Smooth muscle cell (in vitro differentiated cells): ENCODE data around the gene DLG2. TPM values are rescaled to one million over a fixed set of nuclear protein-coding genes. Genes with fewer than 3 reads are reported as not detected.
"Not testable (repeated sequence)": the region's sequence is repeated elsewhere in the genome, so short reads cannot be mapped to it uniquely, and the experiment has no call there.

Source experiments
- DNase-seq: peaks from one replicate; lab custom pipeline; 2025; ENCODE audit not compliant: unreplicated experiment; lab: John Stamatoyannopoulos, UW
- H2AFZ ChIP-seq: fragments of 200-600 bp; sonication (generic); 2 replicates; pipeline ENCODE4 v1.6.0; 2016; ENCODE audit warnings: antibody characterized with exemption, low read depth, mild to moderate bottlenecking
- H3F3A ChIP-seq: fragments of 200-600 bp; sonication (generic); 2 replicates; pipeline ENCODE4 v1.6.0; 2017; ENCODE audit warnings: antibody characterized with exemption, low read depth
- H3K27ac ChIP-seq: fragments of 200-600 bp; sonication (generic); 2 replicates; pipeline ENCODE4 v1.5.1; 2016; ENCODE audit warnings: low read depth, mild to moderate bottlenecking
- H3K27me3 ChIP-seq: fragments of 200-600 bp; sonication (generic); 2 replicates; pipeline ENCODE4 v1.6.1; 2016; ENCODE audit warnings: low read depth, mild to moderate bottlenecking
- H3K36me3 ChIP-seq: fragments of 200-600 bp; sonication (generic); 2 replicates; pipeline ENCODE4 v1.5.1; 2016; ENCODE audit warnings: low read depth
- H3K4me1 ChIP-seq: fragments of 200-600 bp; sonication (generic); 2 replicates; pipeline ENCODE4 v1.5.1; 2016; ENCODE audit warnings: low read depth
- H3K4me2 ChIP-seq: fragments of 200-600 bp; sonication (generic); 2 replicates; pipeline ENCODE4 v1.6.0; 2016; ENCODE audit warnings: mild to moderate bottlenecking
- H3K4me3 ChIP-seq: fragments of 200-600 bp; sonication (generic); 2 replicates; pipeline ENCODE4 v1.5.1; 2016; ENCODE audit warnings: mild to moderate bottlenecking
- H3K79me2 ChIP-seq: fragments of 200-600 bp; sonication (generic); 2 replicates; pipeline ENCODE4 v1.6.0; 2016; ENCODE audit warnings: low read depth, mild to moderate bottlenecking
- H3K9ac ChIP-seq: fragments of 200-600 bp; sonication (generic); 2 replicates; pipeline ENCODE4 v1.6.0; 2016; ENCODE audit warnings: low read depth
- H3K9me3 ChIP-seq: fragments of 200-600 bp; sonication (generic); replicated peaks from 2 replicates; pipeline ENCODE4 v1.5.1; 2016; ENCODE audit warnings: low read depth
- H4K20me1 ChIP-seq: fragments of 200-600 bp; sonication (generic); 2 replicates; pipeline ENCODE4 v1.6.0; 2016; ENCODE audit warnings: low read depth
- CTCF ChIP-seq: fragments of 200-600 bp; sonication (generic); IDR thresholded peaks from 2 replicates; pipeline ENCODE4 v1.5.1; 2017; ENCODE audit warnings: borderline replicate concordance, mild to moderate bottlenecking, antibody characterized with exemption; ENCODE audit not compliant: insufficient read depth, poor library complexity, severe bottlenecking
- WGBS: methylation state at CpG from one replicate; pipeline ENCODE4 v1.1.7; 2016; ENCODE audit warnings: low lambda C conversion rate; 5-methylcytosine and 5-hydroxymethylcytosine counted together
- polyA plus RNA-seq: library from polyadenylated mRNA; unstranded; fragments of >200 nt; fragmentation: Nextera tagmentation; extraction: Ambion mirVana; gene quantifications from 2 replicates; pipeline ENCODE4 v1.2.1, GENCODE V29; 2016
- total RNA-seq: library from RNA; depleted of rRNA; stranded (reverse); fragments of >200 nt; gene quantifications from 2 replicates; pipeline ENCODE4 v1.2.3, GENCODE V29; 2014

Gene DLG2
- total and polyA plus RNA-seq, 2 experiments from 2014 or later, result 0.74 to 1.1 TPM

GRCh38 chr11:84788220-84788619 is 838.9 kb downstream of the DLG2 start:
- no peak for DNase-seq
- Histone ChIP-seq H3F3A (no peaks in the 10 kb centered on the region), H2AFZ (no peak overlapping the region), H3K27ac (no peak overlapping the region), H3K4me2 (no peak overlapping the region), H3K27me3 (no peaks in the 10 kb centered on the region), H3K4me3 (no peak overlapping the region), H4K20me1 (no peaks in the 10 kb centered on the region), H3K9me3 (no peaks in the 10 kb centered on the region), H3K36me3 (no peaks in the 10 kb centered on the region), H3K9ac (no peak overlapping the region), H3K79me2 (no peaks in the 10 kb centered on the region), H3K4me1 (no peaks in the 10 kb centered on the region)
- WGBS, result 72% methylated on average over 4 of the region's 4 CpGs
- TF ChIP-seq CTCF, result no peak

- H3K4me2 ChIP-seq, H3K4me1 ChIP-seq, H3K79me2 ChIP-seq, H3K9me3 ChIP-seq, H3K36me3 ChIP-seq, H2AFZ ChIP-seq, H4K20me1 ChIP-seq, DNase-seq, H3K27me3 ChIP-seq, H3K27ac ChIP-seq, H3F3A ChIP-seq, H3K4me3 ChIP-seq, H3K9ac ChIP-seq: not testable (repeated sequence)
- 95% methylated on average over 4 of the region's 4 CpGs for WGBS
Observed at GRCh38 chr11:84784158-84784557, 843.0 kb downstream of the DLG2 start.

DNA sequence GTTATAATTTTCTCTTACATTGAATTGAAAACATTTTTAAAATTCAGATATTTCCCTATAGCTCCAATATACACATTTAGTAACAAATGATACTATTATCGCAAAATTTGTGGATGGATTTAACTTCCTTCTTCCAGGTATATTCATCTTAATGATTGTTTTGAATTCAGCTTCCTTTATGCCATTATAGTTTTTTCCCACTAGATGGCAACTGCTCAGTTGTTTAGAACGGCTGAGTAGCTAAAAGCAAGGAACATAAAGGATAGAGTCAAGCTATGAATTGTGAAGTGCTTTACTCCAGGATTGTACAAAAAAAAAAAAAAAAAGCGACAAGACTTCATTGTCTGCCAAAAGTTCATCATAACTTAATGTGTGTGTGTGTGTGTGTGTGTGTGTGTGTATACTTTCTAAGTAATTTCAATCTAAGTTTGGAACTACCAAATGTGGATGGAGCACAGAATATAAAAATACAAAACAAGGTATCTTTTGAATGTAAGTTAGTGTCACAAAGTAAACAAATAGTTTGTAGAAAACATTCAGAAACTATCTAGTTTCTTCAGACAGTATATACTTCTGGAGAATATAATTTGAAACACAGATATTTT is 846.4 kb downstream of the DLG2 start:
- no peaks in the 10 kb centered on the region for H4K20me1 ChIP-seq
- H3K4me1 ChIP-seq, result no peaks in the 10 kb centered on the region
- H2AFZ ChIP-seq, result no peak overlapping the region
- no peak overlapping the region for H3K4me3 ChIP-seq
- no peaks in the 10 kb centered on the region for H3F3A ChIP-seq
- no peak overlapping the region for H3K9ac ChIP-seq
- 27% methylated on average over 3 of the region's 3 CpGs for WGBS
- H3K27ac ChIP-seq, result no peak overlapping the region
- TF ChIP-seq CTCF, result peak; percentile 58
- no peaks in the 10 kb centered on the region for H3K27me3 ChIP-seq
- no peaks in the 10 kb centered on the region for H3K9me3 ChIP-seq
- no peaks in the 10 kb centered on the region for H3K36me3 ChIP-seq
- H3K79me2 ChIP-seq, result no peaks in the 10 kb centered on the region
- H3K4me2 ChIP-seq, result no peak overlapping the region
- no peak for DNase-seq

DNA sequence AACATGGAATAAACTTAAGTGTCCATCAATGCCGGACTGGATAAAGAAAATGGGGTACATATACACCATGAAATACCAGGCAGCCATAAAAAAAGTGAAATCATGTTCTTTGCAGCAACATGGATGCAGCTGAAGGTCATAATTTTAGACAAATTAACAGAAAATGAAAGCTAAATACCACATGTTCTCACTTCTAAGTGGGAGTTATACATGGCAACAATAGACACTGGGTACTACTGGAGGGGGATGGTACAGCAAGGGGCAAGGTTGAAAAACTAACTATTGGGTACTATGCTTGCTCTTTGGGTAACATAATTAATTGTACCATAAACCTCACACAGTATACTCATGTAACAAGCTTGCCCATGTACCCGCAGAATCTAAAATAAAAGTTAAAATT is 851.6 kb downstream of the DLG2 start:
- Histone ChIP-seq H3K9ac (no peak overlapping the region), H3F3A (no peaks in the 10 kb centered on the region), H3K4me2 (no peak overlapping the region), H3K36me3 (no peaks in the 10 kb centered on the region), H3K27me3 (no peaks in the 10 kb centered on the region), H3K4me3 (no peak overlapping the region), H4K20me1 (no peaks in the 10 kb centered on the region), H3K27ac (no peak overlapping the region), H2AFZ (no peak overlapping the region), H3K9me3 (peaks cover 6% of the 10 kb centered on the region), H3K4me1 (no peaks in the 10 kb centered on the region), H3K79me2 (no peaks in the 10 kb centered on the region)
- 92% methylated on average over 2 of the region's 2 CpGs for WGBS
- DNase-seq, result no peak
- no peak for TF ChIP-seq CTCF
